Stomach (tissue), 9 donors: ENCODE results near the gene GRIA4. TPM values are rescaled to one million over a fixed set of nuclear protein-coding genes. Genes with fewer than 3 reads are reported as not detected.

Experiments
- DNase-seq, 2 donors: peaks; one replicate each; pipeline versions ENCODE4 v3.0.0 to v3.0.0-alpha.2; 2013 to 2019
- H3K27ac ChIP-seq, 5 donors: fragments of 200-600 bp in 4 of 5; sonication (generic) in 4 of 5; one replicate each; pipeline ENCODE4 v1.5.1; 2013 to 2019; ENCODE audit warnings: mild to moderate bottlenecking in 1 of 5, moderate library complexity in 1 of 5
- H3K27me3 ChIP-seq, 3 donors: fragments of 200-600 bp; sonication (generic); one replicate each; pipeline ENCODE4 v1.5.1; 2017 to 2019; ENCODE audit warnings: mixed run types in 1 of 3
- H3K36me3 ChIP-seq, 4 donors: fragments of 200-600 bp; sonication (generic); 1 replicate in 3 of 4; 2 replicates in 1 of 4; pipeline ENCODE4 v1.5.1; 2016 to 2019
- H3K4me1 ChIP-seq, 4 donors: fragments of 200-600 bp; sonication (generic); one replicate each; pipeline ENCODE4 v1.5.1; 2016 to 2019
- H3K4me3 ChIP-seq, 4 donors: fragments of 200-600 bp; sonication (generic) in 3 of 4; one replicate each; pipeline ENCODE4 v1.5.1; 2016 to 2019; ENCODE audit warnings: mild to moderate bottlenecking in 1 of 4
- H3K9me3 ChIP-seq, 4 donors: fragments of 200-600 bp; sonication (generic); one replicate each; pipeline ENCODE4 v1.5.1; 2016 to 2019
- EP300 ChIP-seq: sonication (generic); formaldehyde crosslinking; IDR thresholded peaks from one replicate; pipeline ENCODE4 v1.6.1; 2017; ENCODE audit warnings: antibody characterized with exemption
- POLR2A ChIP-seq, 4 donors: fragments of 450-650 bp; IDR thresholded peaks; one replicate each; pipeline ENCODE4 v1.6.1; 2016; ENCODE audit warnings: antibody characterized with exemption in 4 of 4, control low read depth in 2 of 4, mild to moderate bottlenecking in 1 of 4, moderate library complexity in 1 of 4
- POLR2AphosphoS5 ChIP-seq, 3 donors: sonication (generic); formaldehyde crosslinking; IDR thresholded peaks; one replicate each; pipeline ENCODE4 v1.6.1; 2016; ENCODE audit warnings: antibody characterized with exemption in 3 of 3
- WGBS, 5 donors: extraction: QIAGEN DNeasy Blood & Tissue Kit in 3 of 5; methylation state at CpG; one replicate each; pipeline versions ENCODE4 v1.1.5 to v1.1.7; 2013 to 2018; 5-methylcytosine and 5-hydroxymethylcytosine counted together
- intact Hi-C: fragments of 100-400 bp; cut with DNase I; formaldehyde crosslinking; loops from one replicate; pipeline ENCODE4 v1.15.1; 2023; ENCODE audit warnings: low total_unique reads
- polyA plus RNA-seq, 3 donors: library from polyadenylated mRNA; stranded (reverse); fragments of 200-250 nt; gene quantifications; one replicate each; pipeline ENCODE4 v1.2.3, GENCODE V29; 2013
- total RNA-seq, 5 donors: library from RNA; depleted of rRNA; stranded (reverse); fragments of >200 nt; gene quantifications; one replicate each; pipeline versions ENCODE4 v1.1.0 to v1.2.3, GENCODE V29; 2014 to 2016
- TF ChIP-seq, protein P1 (sequence below), 7 experiments: fragments of 450-650 bp in 4 of 7; fragments of 200-600 bp in 3 of 7; sonication (generic) in 3 of 7; IDR thresholded peaks; one replicate each; pipeline ENCODE4 v1.5.1; 2016 to 2019; ENCODE audit warnings: antibody characterized with exemption in 7 of 7, control low read depth in 2 of 7, mild to moderate bottlenecking in 1 of 7
- donor health status: healthy with polysubstance abuse.
- donor health status: Bipolar disorder and iron deficiency.
- donor health status: healthy.

The GRIA4 gene
- total and polyA plus RNA-seq, 8 donors, result under 0.01 to 5.9 (median 2.0) TPM; not detected in 1

DNA sequence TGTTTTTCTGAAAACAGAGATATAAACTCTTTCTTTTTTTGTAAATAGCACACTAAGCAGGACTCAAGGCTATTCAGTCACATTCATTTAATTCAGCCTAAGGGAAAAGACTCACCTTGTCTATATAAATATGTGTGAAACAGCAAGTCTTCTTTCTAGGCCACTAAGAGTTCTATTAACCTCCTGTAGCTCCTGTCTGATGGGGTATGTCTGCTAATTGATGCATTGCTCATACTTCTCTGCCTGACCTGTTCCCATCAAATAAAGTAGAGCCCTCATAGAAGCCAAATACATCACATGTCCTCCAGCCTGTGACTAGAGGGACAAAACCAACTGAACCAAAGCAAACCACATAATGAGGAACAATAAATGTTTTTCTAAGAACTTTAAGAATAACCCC is 344.0 kb downstream of the GRIA4 start:
- no peaks in the 10 kb centered on the region for H3K27me3 ChIP-seq
- no peaks in the 10 kb centered on the region for H3K4me1 ChIP-seq
- no peak overlapping the region for H3K4me3 ChIP-seq
- TF ChIP-seq POLR2A (IDR thresholded peaks at IDR 0.05) (no peak), POLR2AphosphoS5 (IDR thresholded peaks at IDR 0.05) (no peak), EP300 (no peak)
- TF ChIP-seq, protein P1, sequence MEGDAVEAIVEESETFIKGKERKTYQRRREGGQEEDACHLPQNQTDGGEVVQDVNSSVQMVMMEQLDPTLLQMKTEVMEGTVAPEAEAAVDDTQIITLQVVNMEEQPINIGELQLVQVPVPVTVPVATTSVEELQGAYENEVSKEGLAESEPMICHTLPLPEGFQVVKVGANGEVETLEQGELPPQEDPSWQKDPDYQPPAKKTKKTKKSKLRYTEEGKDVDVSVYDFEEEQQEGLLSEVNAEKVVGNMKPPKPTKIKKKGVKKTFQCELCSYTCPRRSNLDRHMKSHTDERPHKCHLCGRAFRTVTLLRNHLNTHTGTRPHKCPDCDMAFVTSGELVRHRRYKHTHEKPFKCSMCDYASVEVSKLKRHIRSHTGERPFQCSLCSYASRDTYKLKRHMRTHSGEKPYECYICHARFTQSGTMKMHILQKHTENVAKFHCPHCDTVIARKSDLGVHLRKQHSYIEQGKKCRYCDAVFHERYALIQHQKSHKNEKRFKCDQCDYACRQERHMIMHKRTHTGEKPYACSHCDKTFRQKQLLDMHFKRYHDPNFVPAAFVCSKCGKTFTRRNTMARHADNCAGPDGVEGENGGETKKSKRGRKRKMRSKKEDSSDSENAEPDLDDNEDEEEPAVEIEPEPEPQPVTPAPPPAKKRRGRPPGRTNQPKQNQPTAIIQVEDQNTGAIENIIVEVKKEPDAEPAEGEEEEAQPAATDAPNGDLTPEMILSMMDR (IDR thresholded peaks at IDR 0.05), result no peak
- no peaks in the 10 kb centered on the region for H3K36me3 ChIP-seq
- DNase-seq, result no peak
- H3K27ac ChIP-seq, result no peak overlapping the region
- intact Hi-C loops, result no loop called here
- no peaks in the 10 kb centered on the region for H3K9me3 ChIP-seq

DNA sequence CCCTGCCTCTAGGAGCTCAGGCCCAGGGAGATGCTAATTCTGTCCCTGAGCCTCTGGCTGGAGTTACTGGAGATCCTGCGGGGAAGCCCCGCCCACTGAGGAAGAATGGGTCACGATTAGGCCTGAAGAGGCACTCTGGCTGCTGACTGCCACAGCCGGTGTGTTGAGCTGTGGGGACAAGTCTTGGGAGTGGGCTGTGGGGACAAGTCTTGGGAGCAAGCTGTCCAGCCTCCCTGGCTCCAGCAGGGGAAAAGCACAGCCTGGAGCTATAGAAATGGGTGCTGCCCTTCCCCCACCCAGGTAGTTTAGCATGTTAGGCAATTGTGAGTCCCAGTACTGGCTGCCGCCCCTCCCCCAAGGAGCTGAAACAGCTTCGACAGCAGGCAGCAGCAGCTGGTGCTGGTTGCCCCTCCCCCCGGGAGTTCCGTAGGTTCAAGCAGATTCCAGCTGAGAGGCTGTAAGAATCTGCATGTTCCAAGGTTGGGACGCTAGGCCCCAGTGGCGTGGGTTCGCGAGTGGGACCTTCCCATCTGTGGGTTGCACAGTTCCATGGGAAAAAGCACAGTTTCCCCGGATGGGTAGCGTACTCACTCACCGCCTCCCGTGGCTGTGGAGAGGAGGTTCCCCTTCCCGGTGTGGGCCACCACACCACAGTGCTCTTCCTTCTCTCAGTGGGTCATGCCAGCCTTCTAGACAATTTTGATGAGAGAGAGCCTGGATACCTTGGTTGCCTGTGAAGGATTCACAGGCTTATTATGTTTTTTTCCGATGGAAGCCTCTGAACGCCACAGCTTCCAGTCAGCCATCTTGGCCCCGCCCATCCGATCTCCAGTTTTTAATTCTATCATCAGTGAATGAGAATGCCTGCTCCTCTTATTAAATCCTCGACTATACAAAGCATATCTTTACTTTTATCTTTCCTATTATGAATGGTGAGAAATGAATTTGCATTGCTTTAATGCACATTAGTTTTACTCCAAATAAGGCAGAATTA is 350.7 kb downstream of the GRIA4 start:
- no peak for DNase-seq
- 81 to 86% (median 83%) methylated on average over 19 to 22 of the region's 22 CpGs for WGBS, 5 donors
- H3K27ac ChIP-seq, result no peak overlapping the region
- H3K36me3 ChIP-seq, result no peaks in the 10 kb centered on the region
- no peak overlapping the region for H3K4me3 ChIP-seq
- no peaks in the 10 kb centered on the region for H3K4me1 ChIP-seq
- intact Hi-C loops, result no loop called here
- no peak for TF ChIP-seq POLR2A (IDR thresholded peaks at IDR 0.05)
- no peak for TF ChIP-seq EP300
- TF ChIP-seq, protein P1 (IDR thresholded peaks at IDR 0.05), result no peak
- TF ChIP-seq POLR2AphosphoS5 (IDR thresholded peaks at IDR 0.05), result no peak
- H3K27me3 ChIP-seq, result no peaks in the 10 kb centered on the region
- H3K9me3 ChIP-seq, result no peaks in the 10 kb centered on the region

DNA sequence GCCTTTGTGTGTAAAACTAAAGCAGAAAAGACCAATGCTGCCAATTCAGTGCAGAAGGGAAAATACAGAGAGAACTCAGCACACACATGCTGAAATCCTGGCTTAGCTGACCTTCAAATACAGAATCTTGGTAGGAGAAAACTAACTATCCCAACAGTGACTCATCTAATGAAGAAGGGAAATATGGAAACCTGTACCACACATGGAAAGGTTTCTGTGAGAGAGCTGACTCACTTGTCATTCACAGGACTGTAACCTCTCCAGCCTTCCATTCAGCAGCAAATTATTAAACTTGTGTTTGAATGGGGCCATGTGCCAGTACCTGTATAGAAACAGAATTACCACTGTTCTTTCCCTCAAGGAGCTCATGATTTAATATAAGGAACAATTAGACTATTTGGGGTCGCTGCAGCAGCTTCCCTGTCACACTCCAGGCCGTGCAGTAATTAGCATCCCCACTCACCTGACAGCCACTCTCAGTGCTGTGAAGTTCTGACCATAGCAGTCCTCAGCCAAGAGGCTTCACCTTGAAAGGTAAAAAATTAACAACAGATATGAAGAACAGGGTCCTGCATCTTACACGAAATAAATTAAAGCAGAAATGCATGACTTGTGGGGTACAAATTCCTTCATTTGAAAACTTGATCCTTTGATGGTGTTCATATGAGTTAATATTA is 358.3 kb downstream of the GRIA4 start:
- no peaks in the 10 kb centered on the region for H3K27me3 ChIP-seq
- no peak overlapping the region for H3K4me3 ChIP-seq
- intact Hi-C loops, result no loop called here
- WGBS, 5 donors, result 77 to 90% (median 82%) methylated on average over 3 of the region's 3 CpGs
- no peaks in the 10 kb centered on the region for H3K4me1 ChIP-seq
- no peak overlapping the region for H3K27ac ChIP-seq
- TF ChIP-seq, protein P1 (IDR thresholded peaks at IDR 0.05), result no peak
- no peak for TF ChIP-seq POLR2A (IDR thresholded peaks at IDR 0.05)
- no peak for TF ChIP-seq POLR2AphosphoS5 (IDR thresholded peaks at IDR 0.05)
- no peak for TF ChIP-seq EP300
- H3K9me3 ChIP-seq, result no peaks in the 10 kb centered on the region
- DNase-seq, result no peak
- H3K36me3 ChIP-seq, result no peaks in the 10 kb centered on the region

DNA sequence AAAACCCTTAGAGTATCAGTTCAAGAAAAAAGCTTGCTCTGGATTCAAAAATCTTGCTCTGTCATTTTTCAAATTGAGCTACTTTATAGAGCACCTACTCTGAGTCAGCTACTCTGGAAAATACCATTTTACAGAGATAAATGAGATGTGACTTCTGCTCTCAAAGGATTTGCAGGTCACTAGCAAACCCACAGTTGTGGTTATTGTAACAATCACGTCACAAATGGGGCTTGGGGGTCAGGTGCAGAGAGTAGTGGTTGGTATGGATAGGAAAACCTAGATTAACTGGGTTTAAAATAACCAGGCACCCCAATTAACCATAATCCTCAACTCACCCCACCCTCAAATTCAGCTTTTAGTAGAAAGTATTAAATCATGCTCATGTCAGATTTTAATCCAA is 359.9 kb downstream of the GRIA4 start:
- Histone ChIP-seq H3K36me3 (no peaks in the 10 kb centered on the region), H3K27ac (no peak overlapping the region), H3K4me3 (no peak overlapping the region), H3K4me1 (no peaks in the 10 kb centered on the region), H3K9me3 (no peaks in the 10 kb centered on the region), H3K27me3 (no peaks in the 10 kb centered on the region)
- TF ChIP-seq POLR2A (IDR thresholded peaks at IDR 0.05), result no peak
- TF ChIP-seq, protein P1 (IDR thresholded peaks at IDR 0.05), result no peak
- no peak for TF ChIP-seq EP300
- no peak for TF ChIP-seq POLR2AphosphoS5 (IDR thresholded peaks at IDR 0.05)
- 48 to 79% (median 67%) methylated on average over 1 of the region's 1 CpG for WGBS, 5 donors
- intact Hi-C loops, result no loop called here
- DNase-seq, result no peak
